H9 (cell line): ENCODE data around the gene SLBP. TPM values are rescaled to one million over a fixed set of nuclear protein-coding genes. Genes with fewer than 3 reads are reported as not detected.

Source experiments
- DNase-seq: peaks from one replicate; pipeline ENCODE4 v3.0.0-alpha.2; 2017
- H2AFZ ChIP-seq: one replicate; pipeline ENCODE4 v1.6.1; 2013; ENCODE audit warnings: mild to moderate bottlenecking, low read length, control low read depth, moderate library complexity
- H2AK5ac ChIP-seq: 2 replicates; pipeline ENCODE4 v1.6.1; 2013; ENCODE audit warnings: low read length, control low read depth, mixed read lengths; ENCODE audit not compliant: insufficient read length
- H2BK120ac ChIP-seq: one replicate; pipeline ENCODE4 v1.6.1; 2013; ENCODE audit warnings: low read depth, mild to moderate bottlenecking, low read length, control low read depth, inconsistent platforms; ENCODE audit not compliant: poor library complexity, severe bottlenecking
- H2BK12ac ChIP-seq: 2 replicates; pipeline ENCODE4 v1.6.1; 2013; ENCODE audit warnings: low read length, control low read depth, mixed read lengths, low read depth; ENCODE audit not compliant: insufficient read length
- H2BK15ac ChIP-seq: 2 replicates; pipeline ENCODE4 v1.6.1; 2013; ENCODE audit warnings: low read depth, low read length, control low read depth
- H2BK20ac ChIP-seq: one replicate; pipeline ENCODE4 v1.6.1; 2013; ENCODE audit warnings: low read depth, mild to moderate bottlenecking, low read length, control low read depth, inconsistent platforms; ENCODE audit not compliant: poor library complexity, severe bottlenecking
- H2BK5ac ChIP-seq: 2 replicates; pipeline ENCODE4 v1.6.1; 2013; ENCODE audit warnings: low read length, control low read depth, mixed read lengths; ENCODE audit not compliant: insufficient read length
- H3K14ac ChIP-seq: 2 replicates; pipeline ENCODE4 v1.6.1; 2013; ENCODE audit warnings: low read length, control low read depth; ENCODE audit not compliant: insufficient read depth
- H3K18ac ChIP-seq: 2 replicates; pipeline ENCODE4 v1.6.1; 2013; ENCODE audit warnings: low read depth, mild to moderate bottlenecking, mixed read lengths, low read length, control low read depth; ENCODE audit not compliant: insufficient read length
- H3K23ac ChIP-seq: 2 replicates; pipeline ENCODE4 v1.6.1; 2013; ENCODE audit warnings: low read length, control low read depth, mixed read lengths, low read depth; ENCODE audit not compliant: insufficient read length
- H3K23me2 ChIP-seq: 2 replicates; pipeline ENCODE4 v1.6.1; 2013; ENCODE audit warnings: low read depth, mild to moderate bottlenecking, mixed read lengths, low read length, control low read depth; ENCODE audit not compliant: insufficient read length, poor library complexity, severe bottlenecking
- H3K27ac ChIP-seq: 2 replicates; pipeline ENCODE4 v1.5.1; 2013; ENCODE audit warnings: low read length, control low read depth, mixed read lengths, low read depth; ENCODE audit not compliant: insufficient read length
- H3K27me3 ChIP-seq: 2 replicates; pipeline ENCODE4 v1.6.1; 2013; ENCODE audit warnings: low read length, control low read depth, inconsistent platforms; ENCODE audit not compliant: insufficient read depth
- H3K4ac ChIP-seq: 2 replicates; pipeline ENCODE4 v1.6.1; 2013; ENCODE audit warnings: low read depth, mild to moderate bottlenecking, control low read depth, inconsistent platforms, low read length, moderate library complexity
- H3K4me1 ChIP-seq: 2 replicates; pipeline ENCODE4 v1.6.1; 2013; ENCODE audit warnings: low read length, control low read depth, inconsistent platforms; ENCODE audit not compliant: insufficient read depth
- H3K4me2 ChIP-seq: 2 replicates; pipeline ENCODE4 v1.6.1; 2013; ENCODE audit warnings: low read length, control low read depth, mixed read lengths; ENCODE audit not compliant: insufficient read length, insufficient read depth
- H3K56ac ChIP-seq: 2 replicates; pipeline ENCODE4 v1.6.1; 2013; ENCODE audit warnings: low read depth, mild to moderate bottlenecking, mixed read lengths, low read length, control low read depth; ENCODE audit not compliant: insufficient read length
- H3K79me1 ChIP-seq: 2 replicates; pipeline ENCODE4 v1.6.1; 2013; ENCODE audit warnings: low read depth, mild to moderate bottlenecking, moderate library complexity, low read length, control low read depth, inconsistent platforms; ENCODE audit not compliant: insufficient read depth, poor library complexity, severe bottlenecking
- H3K79me2 ChIP-seq: 2 replicates; pipeline ENCODE4 v1.6.1; 2013; ENCODE audit warnings: low read length, control low read depth, inconsistent platforms; ENCODE audit not compliant: insufficient read depth
- H3K9ac ChIP-seq: 2 replicates; pipeline ENCODE4 v1.6.1; 2013; ENCODE audit warnings: low read length, control low read depth, mixed read lengths; ENCODE audit not compliant: insufficient read length; ENCODE audit errors: extremely low read depth
- H3K9me3 ChIP-seq: one replicate; pipeline ENCODE4 v1.6.1; 2013; ENCODE audit warnings: low read depth, low read length, inconsistent platforms; ENCODE audit not compliant: control insufficient read depth
- H3T11ph ChIP-seq: one replicate; pipeline ENCODE4 v1.6.1; 2013; ENCODE audit warnings: mild to moderate bottlenecking, low read length, control low read depth, inconsistent platforms
- H4K20me1 ChIP-seq: one replicate; pipeline ENCODE4 v1.6.1; 2013; ENCODE audit not compliant: control insufficient read depth, insufficient read length, insufficient read depth
- H4K5ac ChIP-seq: 2 replicates; pipeline ENCODE4 v1.6.1; 2013; ENCODE audit warnings: low read depth, mild to moderate bottlenecking, mixed read lengths, low read length, control low read depth; ENCODE audit not compliant: insufficient read length
- H4K8ac ChIP-seq: replicated peaks from 2 replicates; pipeline ENCODE4 v1.6.1; 2013; ENCODE audit warnings: low read length, control low read depth, mixed read lengths, low read depth; ENCODE audit not compliant: insufficient read length
- H4K91ac ChIP-seq: 2 replicates; pipeline ENCODE4 v1.6.1; 2013; ENCODE audit warnings: low read depth, mild to moderate bottlenecking, moderate library complexity, mixed read lengths, low read length, control low read depth; ENCODE audit not compliant: insufficient read length
- H3K27ac Mint-ChIP-seq, 3 experiments: 2 replicates in 2 of 3; 3 replicates in 1 of 3; pipeline ENCODE4 v1.8.0; 2020 to 2021; ENCODE audit warnings: mixed read lengths in 3 of 3, mild to moderate bottlenecking in 1 of 3, moderate library complexity in 1 of 3
- H3K27me3 Mint-ChIP-seq: 2 replicates; pipeline ENCODE4 v1.8.0; 2021; ENCODE audit warnings: low read depth, mild to moderate bottlenecking, moderate library complexity, mixed read lengths
- H3K36me3 Mint-ChIP-seq, 3 experiments: 2 replicates in 2 of 3; 3 replicates in 1 of 3; pipeline ENCODE4 v1.8.0; 2020 to 2021; ENCODE audit warnings: low read depth in 3 of 3, mixed read lengths in 3 of 3; ENCODE audit not compliant: insufficient read depth in 1 of 3
- H3K4me1 Mint-ChIP-seq, 2 experiments: 2 replicates each; pipeline ENCODE4 v1.8.0; 2020; ENCODE audit warnings: mixed read lengths in 2 of 2
- H3K4me3 Mint-ChIP-seq, 2 experiments: 2 replicates in 1 of 2; 3 replicates in 1 of 2; pipeline ENCODE4 v1.8.0; 2020 to 2021; ENCODE audit warnings: mild to moderate bottlenecking in 2 of 2, mixed read lengths in 2 of 2, moderate library complexity in 1 of 2
- H3K9me3 Mint-ChIP-seq, 2 experiments: 2 replicates in 1 of 2; 3 replicates in 1 of 2; pipeline ENCODE4 v1.8.0; 2020; ENCODE audit warnings: mild to moderate bottlenecking in 2 of 2, mixed read lengths in 2 of 2, moderate library complexity in 1 of 2
- WGBS: extraction: QIAGEN DNeasy Blood & Tissue Kit; methylation state at CpG from one replicate; pipeline ENCODE4 v1.1.7; 2013; ENCODE audit warnings: missing lambda C conversion rate, low lambda C conversion rate, mixed read lengths; ENCODE audit not compliant: insufficient read length; ENCODE audit errors: extremely low coverage; 5-methylcytosine and 5-hydroxymethylcytosine counted together
- total RNA-seq: library from RNA; stranded (reverse); gene quantifications from 2 replicates; pipeline ENCODE4 v1.2.1, GENCODE V29; 2021
- TF ChIP-seq, protein P1 (sequence below): fragments of 200-600 bp; sonication (generic); conservative IDR thresholded peaks from 3 replicates; pipeline ENCODE4 v1.8.0; 2021; ENCODE audit warnings: antibody characterized with exemption, mild to moderate bottlenecking

SLBP gene
- total RNA-seq, 1 experiment from 2014 or later = 62.7 TPM

GRCh38 chr4:1745165-1745564, 33.0 kb upstream of the SLBP start:
- WGBS = no CpG with 5 or more reads among the region's 13 CpGs

More at GRCh38 chr4:1745165-1745564, 33.0 kb upstream of the SLBP start:
- Histone ChIP-seq H3K9ac (no peak overlapping the region), H3K4me1 (no peaks in the 10 kb centered on the region), H4K5ac (no peak overlapping the region), H2BK20ac (no peak overlapping the region), H2BK5ac (no peak overlapping the region), H2BK15ac (no peak overlapping the region), H2AK5ac (no peak overlapping the region), H2BK120ac (no peak overlapping the region), H4K91ac (no peak overlapping the region), H3K27me3 (no peaks in the 10 kb centered on the region), H2BK12ac (no peak overlapping the region), H3K18ac (no peak overlapping the region), H4K20me1 (no peaks in the 10 kb centered on the region), H3K9me3 (no peaks in the 10 kb centered on the region), H3K14ac (no peak overlapping the region), H2AFZ (no peak overlapping the region), H3K27ac (no peak overlapping the region), H3K23me2 (no peaks in the 10 kb centered on the region), H3K56ac (no peak overlapping the region), H3K79me2 (no peaks in the 10 kb centered on the region), H3K4me2 (no peak overlapping the region), H3K23ac (no peak overlapping the region), H4K8ac (no peak overlapping the region), H3T11ph (no peak overlapping the region), H3K79me1 (no peaks in the 10 kb centered on the region), H3K4ac (no peak overlapping the region)
- no peak for DNase-seq
- Mint-ChIP-seq H3K4me3 (no peak overlapping the region), H3K36me3 (peaks cover 19 to 53% (median 44%) of the 10 kb centered on the region in 3 experiments; a peak in 6 of 7 replicates), H3K27ac (peak overlapping the region in 1 of 3 experiments; percentile 79; a peak in 2 of 7 replicates), H3K4me1 (peaks cover 0 to 8% of the 10 kb centered on the region in 2 experiments; a peak in 1 of 4 replicates), H3K9me3 (no peaks in the 10 kb centered on the region), H3K27me3 (no peaks in the 10 kb centered on the region)
- TF ChIP-seq, protein P1, sequence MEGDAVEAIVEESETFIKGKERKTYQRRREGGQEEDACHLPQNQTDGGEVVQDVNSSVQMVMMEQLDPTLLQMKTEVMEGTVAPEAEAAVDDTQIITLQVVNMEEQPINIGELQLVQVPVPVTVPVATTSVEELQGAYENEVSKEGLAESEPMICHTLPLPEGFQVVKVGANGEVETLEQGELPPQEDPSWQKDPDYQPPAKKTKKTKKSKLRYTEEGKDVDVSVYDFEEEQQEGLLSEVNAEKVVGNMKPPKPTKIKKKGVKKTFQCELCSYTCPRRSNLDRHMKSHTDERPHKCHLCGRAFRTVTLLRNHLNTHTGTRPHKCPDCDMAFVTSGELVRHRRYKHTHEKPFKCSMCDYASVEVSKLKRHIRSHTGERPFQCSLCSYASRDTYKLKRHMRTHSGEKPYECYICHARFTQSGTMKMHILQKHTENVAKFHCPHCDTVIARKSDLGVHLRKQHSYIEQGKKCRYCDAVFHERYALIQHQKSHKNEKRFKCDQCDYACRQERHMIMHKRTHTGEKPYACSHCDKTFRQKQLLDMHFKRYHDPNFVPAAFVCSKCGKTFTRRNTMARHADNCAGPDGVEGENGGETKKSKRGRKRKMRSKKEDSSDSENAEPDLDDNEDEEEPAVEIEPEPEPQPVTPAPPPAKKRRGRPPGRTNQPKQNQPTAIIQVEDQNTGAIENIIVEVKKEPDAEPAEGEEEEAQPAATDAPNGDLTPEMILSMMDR = no peak
